Measurements from ENCODE around the gene ETNK2. TPM values are rescaled to one million over a fixed set of nuclear protein-coding genes. Genes with fewer than 3 reads are reported as not detected.

The ETNK2 gene
- total and polyA plus RNA-seq, 7 donors = 0.46 to 10.5 (median 6.6) TPM

GRCh38 chr1:204196068-204196795 lies 44.4 kb upstream of the ETNK2 start, which contains the start of gene KISS1:
Gene KISS1 (minus strand): TSS chr1:204196491. CDS start chr1:204192876, 3,615 bp downstream.
- Histone ChIP-seq H3K9me3 (no peaks in the 10 kb centered on the region), H3K27me3 (peaks cover 0 to 56% (median 0%) of the 10 kb centered on the region in 3 donors), H3K27ac (no peak within 1 kb of the TSS), H3K4me3 (no peak within 1 kb of the TSS), H3K36me3 (no peaks in the 10 kb centered on the region), H3K4me1 (no peaks in the 10 kb centered on the region)
- WGBS, 2 donors = 47 to 63% methylated on average over 18 of the region's 18 CpGs
- intact Hi-C loops (cut with DNase I) = no loop called here
- DNase-seq = no peak
- TF ChIP-seq POLR2AphosphoS5 (IDR thresholded peaks at IDR 0.05) = no peak
- no peak for TF ChIP-seq CTCF (IDR thresholded peaks at IDR 0.05)
- TF ChIP-seq EP300 (IDR thresholded peaks at IDR 0.05) = no peak
- TF ChIP-seq POLR2A (IDR thresholded peaks at IDR 0.05) = no peak

GRCh38 chr1:204194771-204195170 lies 42.9 kb upstream of the ETNK2 start:
- Histone ChIP-seq H3K9me3 (no peaks in the 10 kb centered on the region), H3K27ac (no peak overlapping the region), H3K27me3 (peaks cover 1 to 58% (median 6%) of the 10 kb centered on the region in 3 donors), H3K4me1 (peaks cover 0 to 7% (median 0%) of the 10 kb centered on the region in 4 donors), H3K4me3 (no peak overlapping the region), H3K36me3 (no peaks in the 10 kb centered on the region)
- intact Hi-C loops (cut with DNase I) = no loop called here
- 59 to 88% methylated on average over 7 of the region's 7 CpGs for WGBS, 2 donors
- no peak for TF ChIP-seq CTCF (IDR thresholded peaks at IDR 0.05)
- no peak for DNase-seq

GRCh38 chr1:204194080-204194479 lies 42.2 kb upstream of the ETNK2 start:
- Histone ChIP-seq H3K4me3 (no peak overlapping the region), H3K27me3 (peaks cover 6 to 59% (median 8%) of the 10 kb centered on the region in 3 donors), H3K9me3 (no peaks in the 10 kb centered on the region), H3K4me1 (peaks cover 0 to 7% (median 0%) of the 10 kb centered on the region in 4 donors), H3K27ac (no peak overlapping the region), H3K36me3 (no peaks in the 10 kb centered on the region)
- no peak for DNase-seq
- intact Hi-C loops (cut with DNase I) = no loop called here
- 22 to 75% methylated on average over 2 of the region's 2 CpGs for WGBS, 2 donors
- TF ChIP-seq CTCF (IDR thresholded peaks at IDR 0.05) (no peak), POLR2A (IDR thresholded peaks at IDR 0.05) (no peak), EP300 (IDR thresholded peaks at IDR 0.05) (no peak), POLR2AphosphoS5 (IDR thresholded peaks at IDR 0.05) (no peak)

- DNase-seq = no peak
- intact Hi-C loops (cut with DNase I) = no loop called here
- no peaks in the 10 kb centered on the region for H3K36me3 ChIP-seq
- peaks cover 6 to 66% (median 10%) of the 10 kb centered on the region in 3 donors for H3K27me3 ChIP-seq
- H3K4me1 ChIP-seq = peaks cover 0 to 7% (median 0%) of the 10 kb centered on the region in 4 donors
- H3K27ac ChIP-seq = no peak overlapping the region
- no peak for TF ChIP-seq CTCF (IDR thresholded peaks at IDR 0.05)
- no peak overlapping the region for H3K4me3 ChIP-seq
- 83 to 88% methylated on average over 3 of the region's 3 CpGs for WGBS, 2 donors
- no peaks in the 10 kb centered on the region for H3K9me3 ChIP-seq
Observed at GRCh38 chr1:204192589-204193352, 40.9 kb upstream of the ETNK2 start.

Data from sigmoid colon (tissue), 7 donors.